SU-DHL-6 (cell line): ENCODE results near the gene RILPL1.
"Not testable (repeated sequence)": the region's sequence is repeated elsewhere in the genome, so short reads cannot be mapped to it uniquely, and the experiment has no call there.

Source experiments
- CTCF ChIP-seq: fragments of 200-600 bp; sonication (generic); IDR thresholded peaks from one replicate; pipeline ENCODE4 v1.5.1; 2017; ENCODE audit warnings: antibody characterized with exemption, mild to moderate bottlenecking, low read length, moderate library complexity; ENCODE audit not compliant: insufficient read depth, poor library complexity, severe bottlenecking
- EZH2phosphoT487 ChIP-seq: fragments of 200-600 bp; sonication (generic), shearing (Covaris generic); conservative IDR thresholded peaks from 2 replicates; pipeline ENCODE4 v1.6.1; 2018; ENCODE audit warnings: mild to moderate bottlenecking, antibody characterized with exemption, low read length, moderate library complexity, mixed read lengths

DNA sequence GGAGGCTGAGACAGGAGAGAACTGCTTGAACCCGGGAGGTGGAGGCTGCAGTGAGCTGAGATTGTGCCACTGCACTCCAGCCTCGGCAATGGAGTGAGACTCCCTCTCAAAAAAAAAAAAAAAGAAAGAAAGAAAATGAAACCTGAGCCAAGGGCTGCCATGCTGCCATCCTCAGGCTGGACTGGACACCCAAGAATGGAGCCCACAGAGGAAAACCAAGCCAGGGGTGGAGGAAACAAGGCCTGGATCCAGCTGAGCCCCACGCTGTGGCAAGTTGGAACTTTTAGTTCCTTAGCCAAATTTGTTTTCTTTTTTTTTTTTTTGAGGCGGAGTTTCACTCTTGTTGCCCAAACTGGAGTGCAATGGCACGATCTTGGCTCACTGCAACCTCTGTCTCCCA is 52.3 kb downstream of the RILPL1 start:
- TF ChIP-seq CTCF, EZH2phosphoT487: not testable (repeated sequence)
